ENCODE measurements around the gene MOBP.
"Not testable (repeated sequence)": the region's sequence is repeated elsewhere in the genome, so short reads cannot be mapped to it uniquely, and the experiment has no call there.

MOBP gene, protein sequence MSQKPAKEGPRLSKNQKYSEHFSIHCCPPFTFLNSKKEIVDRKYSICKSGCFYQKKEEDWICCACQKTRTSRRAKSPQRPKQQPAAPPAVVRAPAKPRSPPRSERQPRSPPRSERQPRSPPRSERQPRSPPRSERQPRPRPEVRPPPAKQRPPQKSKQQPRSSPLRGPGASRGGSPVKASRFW
- total RNA-seq, result 0.05 to 0.31 reads per million in 2 donors

DNA sequence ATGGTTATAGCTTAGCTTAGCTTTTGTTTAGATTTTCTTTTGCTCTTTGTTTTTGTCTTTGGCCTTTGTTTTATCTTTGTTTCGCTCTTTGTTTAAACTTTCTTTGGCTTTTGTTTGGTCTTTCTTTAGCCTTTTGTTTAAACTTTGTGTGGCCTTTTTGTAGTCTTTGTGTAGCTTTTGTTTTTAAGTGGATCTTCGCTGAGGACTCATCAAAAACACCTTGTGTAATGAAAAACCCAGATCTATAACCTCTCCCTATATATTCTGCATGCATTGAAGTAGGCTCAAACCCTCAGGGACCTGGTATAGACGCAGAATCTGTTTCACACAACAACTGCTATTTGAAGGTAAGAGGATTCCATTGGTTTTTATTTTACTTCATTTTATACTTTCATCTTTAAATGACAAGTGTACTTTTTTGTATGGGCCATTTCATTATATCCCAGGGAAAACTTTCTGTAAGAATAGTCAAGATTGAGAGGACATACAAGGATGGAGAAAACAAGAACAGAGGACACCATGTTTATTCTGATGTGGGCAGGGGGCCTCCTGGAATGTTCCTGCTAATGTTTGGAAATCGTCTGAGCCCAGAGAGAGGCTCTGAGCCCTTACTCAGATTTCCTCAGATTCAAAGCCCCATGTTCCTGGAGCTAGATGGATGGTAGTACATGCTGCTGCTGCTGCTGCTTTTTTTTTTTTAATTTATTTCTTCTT lies at the start of gene MOBP:
MOBP (plus strand) TSS at position 287 of the 714 bp plus-strand sequence. CDS start 34,390 bp downstream, outside the sequence.
- DNase-seq, result no peak

DNA sequence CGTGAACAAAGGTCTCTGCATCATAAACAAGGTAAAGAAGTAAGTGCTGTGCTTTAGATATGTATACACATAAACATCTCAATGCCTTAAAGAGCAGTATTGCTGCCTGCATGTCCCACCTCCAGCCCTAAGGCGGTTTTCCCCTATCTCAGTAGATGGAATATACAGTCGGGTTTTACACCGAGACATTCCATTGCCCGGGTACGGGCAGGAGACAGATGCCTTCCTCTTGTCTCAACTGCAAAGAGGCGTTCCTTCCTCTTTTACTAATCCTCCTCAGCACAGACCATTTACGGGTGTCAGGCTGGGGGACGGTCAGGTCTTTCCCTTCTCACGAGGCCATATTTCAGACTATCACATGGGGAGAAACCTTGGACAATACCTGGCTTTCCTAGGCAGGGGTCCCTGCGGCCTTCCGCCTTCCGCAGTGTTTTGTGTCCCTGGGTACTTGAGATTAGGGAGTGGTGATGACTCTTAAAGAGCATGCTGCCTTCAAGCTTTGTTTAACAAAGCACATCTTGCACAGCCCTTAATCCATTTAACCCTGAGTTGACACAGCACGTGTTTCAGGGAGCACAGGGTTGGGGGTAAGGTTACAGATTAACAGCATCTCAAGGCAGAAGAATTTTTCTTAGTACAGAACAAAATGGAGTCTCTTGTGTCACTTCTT lies 48.8 kb upstream of the MOBP start:
- DNase-seq, result not testable (repeated sequence)

DNA sequence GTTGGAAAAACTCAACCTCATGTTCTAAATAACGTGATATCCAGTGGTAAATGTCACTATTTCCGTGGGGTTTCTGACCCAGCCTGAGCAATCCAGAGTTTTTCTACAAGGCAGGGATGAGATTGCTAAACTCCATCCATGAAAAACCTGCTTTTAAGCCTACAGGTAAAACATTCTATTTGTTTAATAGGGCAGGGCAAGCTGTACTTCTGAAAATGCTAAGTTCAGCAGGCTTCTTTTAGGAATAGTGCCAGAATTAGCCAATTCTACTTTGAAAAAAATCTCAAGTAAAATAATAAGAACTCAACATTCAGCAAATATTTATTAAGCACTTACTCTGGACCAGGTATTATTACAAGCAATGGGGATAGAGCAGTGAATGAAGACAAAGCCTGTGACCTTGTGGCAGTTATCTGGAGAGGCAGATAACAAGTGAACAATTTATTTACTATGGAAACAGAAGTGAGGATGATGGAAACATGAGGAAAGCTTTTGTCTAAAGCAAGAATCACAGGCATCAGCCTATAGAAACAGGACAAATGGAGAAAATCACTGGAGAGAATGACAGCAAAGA lies 47.7 kb upstream of the MOBP start:
- DNase-seq, result no peak

DNA sequence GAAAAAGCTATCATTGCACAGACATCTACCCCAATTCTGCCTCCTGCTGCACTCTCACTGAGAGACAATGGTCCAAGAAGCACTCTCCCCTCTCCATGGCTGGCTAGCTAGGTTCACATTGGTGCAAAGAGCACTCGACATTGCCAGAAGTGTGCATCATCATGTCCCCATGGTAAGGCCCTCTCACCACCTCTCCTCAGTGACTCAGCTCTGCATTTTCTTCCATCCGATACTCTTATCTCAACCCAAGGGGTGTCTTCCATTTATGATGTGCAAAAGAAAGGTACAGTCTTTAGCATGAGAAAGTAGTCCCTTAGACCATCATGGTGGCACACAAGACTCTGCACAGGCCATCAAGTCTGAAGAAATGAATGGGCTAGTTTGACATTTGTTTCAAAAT lies 46.9 kb upstream of the MOBP start:
- no peak for DNase-seq

DNA sequence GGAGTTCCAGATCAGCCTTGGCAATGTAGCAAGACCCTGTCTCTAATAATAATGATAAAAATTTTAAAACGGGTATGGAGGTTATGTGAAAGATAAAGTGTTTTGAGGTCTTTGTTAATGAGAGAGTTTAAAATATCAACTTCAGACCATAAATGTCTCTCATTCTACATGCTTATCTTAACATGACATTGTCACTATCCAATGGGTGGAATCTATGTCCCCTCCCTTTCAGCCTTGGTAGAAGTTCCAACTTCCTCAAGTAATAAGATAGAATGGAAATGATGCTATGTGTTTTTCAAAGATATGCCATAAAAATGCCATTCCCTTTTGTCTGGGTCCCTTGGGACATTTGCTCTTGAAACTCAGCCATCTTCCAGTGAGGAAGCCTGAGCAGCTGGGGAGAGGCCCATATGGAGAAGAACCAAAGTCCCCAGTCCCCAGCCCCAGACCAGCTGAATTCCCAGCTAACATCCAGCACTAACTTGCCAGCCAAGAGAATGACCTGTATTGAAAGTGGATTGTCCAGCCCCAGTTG lies 44.0 kb upstream of the MOBP start:
- DNase-seq, result no peak

DNA sequence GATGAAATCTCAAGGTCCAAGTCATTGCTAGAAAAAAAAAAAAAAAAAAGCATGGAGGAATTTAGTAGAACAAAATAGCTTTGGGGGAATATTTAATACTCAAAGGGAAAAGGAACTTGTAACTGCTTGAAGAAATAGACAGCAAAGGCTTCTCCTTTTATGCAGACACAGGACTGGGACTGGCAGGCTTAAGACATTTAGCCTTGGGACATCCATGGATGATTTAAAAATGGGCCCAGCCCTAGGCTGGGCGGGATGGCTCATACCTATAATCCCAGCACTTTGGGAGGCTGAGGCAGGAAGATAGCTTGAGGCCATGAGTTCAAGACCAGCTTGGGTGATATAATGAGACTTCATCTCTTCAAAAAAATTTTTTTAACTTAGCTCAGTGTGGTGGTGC lies 41.2 kb upstream of the MOBP start:
- DNase-seq, result no peak

DNA sequence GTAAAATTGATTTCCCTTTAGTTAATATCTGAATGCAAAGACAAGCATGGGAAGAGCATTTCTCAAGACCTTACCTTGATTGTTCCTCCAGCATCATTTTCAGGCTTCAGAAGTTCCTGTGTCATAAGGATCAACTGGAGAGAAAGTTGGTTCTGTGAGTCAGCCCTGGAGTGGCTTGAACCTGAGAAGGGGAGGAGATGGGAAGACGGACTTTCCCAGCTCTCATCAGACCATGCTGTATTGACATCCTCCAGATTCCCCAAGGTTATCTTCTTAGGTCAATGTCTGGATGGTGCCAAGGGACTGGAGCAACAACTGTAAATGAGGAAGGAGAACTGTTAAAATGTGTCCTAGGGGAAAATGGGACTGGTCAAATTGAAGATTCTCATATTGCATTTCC lies 40.0 kb upstream of the MOBP start:
- no peak for DNase-seq

DNA sequence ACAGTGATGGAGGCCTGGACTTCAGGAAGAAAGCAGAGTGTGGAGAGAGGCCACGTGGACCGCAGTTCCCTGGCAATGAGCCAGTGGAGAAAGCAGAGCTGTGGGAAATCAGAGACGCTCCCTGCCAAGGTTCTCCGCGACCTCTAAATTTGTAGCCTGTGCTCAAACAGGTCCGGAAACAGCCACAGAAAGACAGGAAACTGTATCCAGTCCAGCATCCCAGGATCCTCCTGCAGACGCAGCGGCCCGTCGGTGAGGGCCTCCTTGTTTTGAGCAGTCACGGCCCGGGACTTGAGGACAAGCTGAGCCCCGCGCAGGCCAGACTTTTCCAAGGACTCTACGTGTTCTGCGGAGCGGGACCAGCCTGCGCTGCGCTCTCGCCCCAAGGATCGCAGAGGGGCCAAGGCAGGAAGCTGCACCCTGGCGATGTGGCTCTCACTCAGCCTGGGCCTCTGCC lies 38.7 kb upstream of the MOBP start:
- no peak for DNase-seq

DNA sequence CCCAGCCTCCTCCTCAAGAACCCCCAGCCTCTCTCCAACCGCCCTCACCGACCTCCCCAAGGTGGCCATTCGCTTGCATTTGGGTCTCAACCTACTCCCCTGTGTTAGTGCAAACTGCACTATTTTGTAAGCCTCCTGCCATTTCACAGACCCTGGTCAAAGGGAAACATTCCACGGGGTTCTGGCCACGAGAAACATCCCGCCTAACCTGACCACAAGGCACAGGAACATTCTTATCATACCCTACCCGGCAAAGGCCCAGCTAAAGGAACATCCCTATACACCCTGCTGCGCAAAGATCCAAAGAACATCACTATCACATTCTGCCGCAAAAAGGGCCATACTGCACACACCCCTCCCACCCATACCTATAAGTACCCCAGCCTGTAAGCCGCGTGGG lies 38.0 kb upstream of the MOBP start:
- DNase-seq, result no peak

DNA sequence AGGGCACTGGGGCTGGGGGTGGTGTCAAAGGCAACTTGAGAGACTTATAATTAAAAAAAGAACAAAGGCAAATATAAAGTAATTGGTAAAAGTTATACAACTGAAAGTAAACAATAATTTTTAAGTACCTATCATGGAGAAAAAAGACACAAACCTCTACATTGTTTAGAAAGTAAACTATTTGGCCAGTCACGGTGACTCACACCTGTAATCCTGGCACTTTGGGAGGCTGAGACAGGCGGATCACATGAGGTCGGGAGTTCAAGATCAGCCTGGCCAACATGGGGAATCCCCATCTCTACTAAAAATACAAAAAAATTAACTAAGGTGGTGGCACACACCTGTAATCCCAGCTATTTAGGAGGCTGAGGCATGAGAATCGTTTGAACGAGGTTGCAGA lies 35.1 kb upstream of the MOBP start:
- DNase-seq, result no peak

DNA sequence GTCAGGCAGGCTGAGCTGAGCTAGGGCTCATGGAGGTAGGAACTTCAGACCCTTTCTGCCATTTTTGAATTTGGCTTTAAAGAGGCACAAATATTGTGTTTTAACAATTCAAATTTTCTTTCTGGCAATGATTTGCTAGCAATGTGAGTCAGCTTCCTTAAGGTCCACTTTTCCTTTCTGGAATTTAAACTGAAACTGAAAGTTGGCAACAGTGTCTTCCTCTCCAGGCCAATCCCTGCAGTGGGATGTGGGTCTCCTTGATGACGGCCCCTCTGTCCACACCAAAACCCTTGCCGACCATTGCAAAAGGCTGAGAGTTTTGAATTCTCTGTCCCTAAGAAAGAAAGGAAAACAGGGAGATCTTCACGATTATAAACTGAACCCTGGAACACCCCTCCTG lies 33.8 kb upstream of the MOBP start:
- no peak for DNase-seq

DNA sequence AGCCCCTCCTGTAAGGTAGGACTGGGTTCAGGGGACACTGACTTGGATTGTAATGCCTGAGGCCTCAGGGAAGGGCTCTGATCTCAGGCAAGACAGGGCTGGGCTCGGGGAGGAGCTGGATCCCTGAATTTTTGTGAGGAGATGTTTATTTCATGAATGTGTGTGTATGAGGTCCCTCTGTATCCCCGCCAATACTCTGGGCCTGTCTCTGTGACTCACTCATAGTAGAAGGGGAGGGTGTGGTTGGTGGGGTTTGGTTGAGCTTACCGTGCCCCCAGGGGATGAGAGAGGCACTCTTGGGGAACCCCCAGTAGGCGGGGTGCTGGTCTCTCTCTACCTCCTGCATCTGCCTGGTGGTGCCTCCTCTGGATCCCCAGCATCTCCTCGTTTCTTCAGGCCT lies 32.9 kb upstream of the MOBP start:
- no peak for DNase-seq

DNA sequence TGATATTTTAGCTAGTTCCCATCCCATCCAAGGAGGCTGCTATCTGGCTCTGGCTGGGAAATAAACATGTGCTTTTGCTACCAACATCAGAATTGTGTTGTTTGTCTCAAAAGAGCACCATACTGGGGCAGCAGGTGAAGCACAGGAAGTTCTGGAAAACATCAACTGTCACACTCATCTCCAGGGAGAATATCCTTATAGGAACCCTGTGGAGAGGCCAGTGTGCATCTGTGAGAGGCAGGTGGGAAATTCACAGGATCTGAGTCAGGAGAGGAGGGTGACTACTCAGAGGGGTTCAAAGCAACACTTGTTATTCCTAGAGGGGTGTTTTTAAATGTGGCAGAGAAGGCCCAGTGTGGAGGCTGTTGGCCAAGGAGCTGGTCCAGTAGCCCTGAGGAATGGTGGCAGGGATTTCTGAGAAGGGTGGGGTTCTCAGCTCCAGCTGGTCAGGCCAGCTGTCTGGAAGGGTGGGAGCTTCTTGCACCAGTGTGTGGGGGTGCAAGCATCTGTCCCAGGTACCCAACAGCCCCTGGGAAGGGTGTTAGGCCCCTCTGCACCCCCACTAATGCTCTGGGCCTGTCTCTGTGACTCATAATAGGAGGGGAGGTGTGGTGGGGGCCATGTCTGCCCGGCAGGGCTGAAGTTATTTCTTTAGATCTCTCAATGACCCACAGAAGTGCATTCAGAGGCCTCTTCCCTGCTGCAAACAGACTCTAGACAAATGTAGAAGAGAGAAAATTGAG lies 32.3 kb upstream of the MOBP start:
- no peak for DNase-seq

DNA sequence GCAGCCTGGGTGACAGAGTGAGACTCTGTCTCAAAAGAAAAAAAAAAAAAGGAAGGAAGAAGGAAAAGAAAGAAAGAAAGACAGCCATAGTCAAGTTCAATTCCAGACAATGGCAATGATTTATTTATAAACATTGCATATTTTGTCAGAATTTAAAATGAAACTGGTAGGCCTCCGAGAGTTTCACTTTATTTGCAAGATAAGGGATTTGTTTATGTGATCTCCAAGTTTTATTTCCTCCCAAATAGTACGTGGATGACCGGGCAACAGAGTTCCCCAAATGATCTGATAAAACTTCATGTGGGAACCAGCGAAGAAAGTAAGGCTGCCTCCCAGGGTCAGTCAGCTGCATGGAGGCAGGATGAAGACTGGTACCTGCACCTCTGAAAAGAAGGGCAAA lies 28.6 kb upstream of the MOBP start:
- no peak for DNase-seq

DNA sequence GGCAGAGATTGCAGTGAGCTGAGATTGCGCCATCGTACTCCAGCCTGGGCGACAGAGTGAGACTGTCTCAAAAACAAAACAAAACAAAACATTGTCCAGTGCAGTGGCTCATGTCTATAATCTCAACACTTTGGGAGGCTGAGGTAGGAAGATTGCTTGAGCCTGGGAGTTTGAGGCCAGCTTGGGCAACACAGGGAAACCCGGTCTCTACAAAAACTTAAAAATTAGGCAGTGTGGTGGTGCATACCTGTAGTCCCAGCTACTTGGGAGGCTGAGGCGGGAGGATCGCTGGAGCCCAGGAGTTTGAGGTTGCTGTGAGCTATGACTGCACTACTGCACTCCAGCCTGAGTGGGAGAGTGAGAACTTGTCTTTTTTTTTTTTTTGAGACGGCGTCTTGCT lies 27.2 kb upstream of the MOBP start:
- no peak for DNase-seq

DNA sequence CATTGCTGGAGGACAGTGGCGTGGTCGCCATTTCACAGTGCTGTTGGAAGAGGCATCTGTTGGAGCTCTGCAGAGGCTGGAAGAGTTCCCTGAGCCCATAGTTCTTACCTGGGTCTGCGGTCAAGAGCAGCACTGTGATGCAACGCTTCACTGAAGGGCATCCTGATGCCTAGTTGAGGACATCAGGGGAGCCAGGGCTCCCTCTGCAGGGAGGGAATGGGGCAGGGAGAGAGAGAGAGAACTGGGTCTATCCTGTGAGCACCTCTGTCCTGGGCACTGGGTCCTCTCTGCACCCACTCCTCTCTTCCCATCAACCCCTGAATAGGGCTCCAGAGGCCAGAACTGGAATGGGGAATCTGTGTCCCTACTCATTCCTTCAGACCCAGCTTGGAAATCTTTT lies 23.9 kb upstream of the MOBP start:
- no peak for DNase-seq

DNA sequence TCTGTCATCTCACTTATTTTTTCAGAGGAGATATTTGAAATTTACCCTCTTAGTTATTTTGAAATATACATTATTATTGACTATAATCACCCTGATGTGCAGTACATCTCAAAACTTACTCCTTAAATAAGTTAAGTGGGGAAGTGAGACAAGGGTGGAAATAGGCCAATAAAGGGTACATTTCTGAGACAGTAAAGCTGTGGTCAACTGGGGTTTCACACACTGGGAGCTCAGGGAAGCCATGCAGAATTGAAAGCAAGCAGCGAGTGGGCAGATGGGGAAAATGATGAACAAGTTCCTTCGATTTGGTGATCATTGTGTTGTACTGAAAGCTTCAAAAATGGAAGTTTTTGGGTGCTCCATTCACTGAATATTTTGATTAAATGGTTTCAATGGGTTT lies 21.6 kb upstream of the MOBP start:
- no peak for DNase-seq

DNA sequence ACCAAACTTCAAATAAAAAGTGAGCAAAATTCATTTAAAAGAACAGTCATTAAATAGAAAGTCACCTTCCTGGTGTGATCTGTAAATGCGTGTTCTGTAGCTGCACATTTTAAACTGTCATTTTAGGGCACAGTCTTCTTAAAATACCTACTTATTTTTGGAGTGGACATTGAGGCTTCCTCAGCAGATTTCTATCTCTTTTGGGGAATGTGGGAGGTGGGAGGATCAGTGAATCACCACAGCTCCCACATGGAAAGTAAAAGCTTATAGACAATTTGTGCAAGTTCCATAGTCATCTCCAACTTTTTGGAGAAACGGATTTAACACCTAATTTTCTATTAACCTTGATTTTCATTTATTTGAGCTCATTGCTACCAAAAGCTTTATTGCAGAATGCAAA lies 21.0 kb upstream of the MOBP start:
- DNase-seq, result no peak

DNA sequence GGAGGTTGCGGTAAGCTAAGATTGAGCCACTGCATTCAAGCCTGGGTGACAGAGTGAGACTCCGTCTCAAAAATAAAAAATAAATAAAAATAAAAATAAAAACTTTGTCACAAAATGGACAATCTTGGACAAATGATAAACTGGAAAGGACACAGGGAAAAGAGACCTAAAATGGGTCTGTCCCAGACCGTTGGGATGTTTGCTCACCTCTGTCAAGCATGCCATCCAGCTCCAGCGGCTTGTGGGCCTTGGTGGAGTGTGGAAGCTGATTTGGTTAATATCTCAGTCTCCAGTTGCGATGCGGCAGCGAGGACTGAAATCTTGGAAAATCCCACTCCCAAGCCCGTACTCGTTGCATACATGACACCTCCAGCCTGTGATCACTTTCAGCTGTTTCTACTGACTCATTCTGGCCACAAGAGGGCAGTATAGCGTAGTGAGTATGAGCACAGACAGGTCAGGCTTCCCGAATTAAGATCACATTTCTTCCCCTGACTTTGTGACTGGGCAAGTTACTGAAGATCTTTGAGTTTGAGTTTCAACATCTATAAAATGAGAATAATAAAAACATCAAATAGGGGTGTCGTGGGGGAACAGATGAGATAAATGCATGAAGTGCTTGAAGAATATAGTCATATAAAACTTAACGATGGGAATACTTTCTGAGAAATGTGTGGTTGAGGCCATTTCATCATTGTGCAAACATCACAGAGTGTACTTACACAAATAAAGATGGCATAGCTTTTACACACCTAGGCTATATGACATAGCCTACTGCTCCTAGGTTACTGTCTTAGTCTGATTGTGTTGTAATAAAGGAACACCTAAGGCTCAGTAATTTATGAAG lies 19.6 kb upstream of the MOBP start:
- DNase-seq, result no peak

DNA sequence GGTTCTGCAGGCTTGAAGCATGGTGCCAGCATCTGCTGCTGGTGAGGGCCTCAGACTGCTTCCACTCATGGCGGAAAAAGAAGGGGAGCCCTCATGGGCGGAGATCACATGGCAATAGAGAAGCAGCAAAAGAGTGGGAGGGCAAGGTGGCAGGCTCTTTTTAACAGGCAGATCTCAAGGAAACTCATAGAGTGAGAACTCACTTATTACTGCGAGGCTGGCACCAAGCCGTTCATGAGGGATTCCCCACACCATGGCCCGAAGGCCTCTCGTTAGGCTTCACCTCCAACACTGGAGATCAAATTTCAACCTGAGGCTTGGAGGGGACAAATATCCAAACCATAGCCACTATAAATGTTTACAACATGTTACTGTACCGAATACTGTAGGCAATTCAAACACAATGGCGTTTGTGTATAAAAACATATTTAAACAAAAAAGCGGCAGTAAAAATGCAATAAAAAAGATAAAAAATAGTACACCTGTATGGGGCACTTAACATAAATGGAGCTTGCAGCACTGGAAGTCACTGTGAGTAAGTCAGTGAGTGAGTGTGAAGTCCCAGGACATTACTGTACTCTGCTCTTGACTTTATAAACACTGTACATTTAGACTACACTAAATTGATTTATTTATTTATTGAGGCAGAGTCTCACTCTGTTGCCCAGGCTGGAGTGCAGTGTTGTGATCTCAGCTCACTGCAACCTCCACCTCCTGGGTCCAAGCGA lies 18.8 kb upstream of the MOBP start:
- DNase-seq, result no peak

DNA sequence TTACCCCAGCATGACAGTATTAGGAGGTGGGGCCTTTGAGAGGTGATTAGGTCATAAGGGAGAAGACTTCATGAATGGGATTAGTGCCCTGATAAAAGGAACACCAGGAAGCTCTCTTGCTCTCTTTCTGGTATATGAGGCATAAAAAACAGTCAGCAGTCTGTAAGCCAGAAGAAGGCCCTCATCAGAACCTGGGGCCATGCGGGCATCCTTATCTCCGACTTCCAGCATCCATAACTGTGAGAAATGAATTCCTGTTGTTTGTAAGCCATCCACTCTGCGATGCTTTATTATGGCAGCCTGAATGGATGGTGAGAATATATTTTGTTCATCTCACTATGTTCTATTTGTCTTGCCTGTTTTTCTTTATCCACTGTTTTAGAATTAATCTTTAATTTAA lies 17.7 kb upstream of the MOBP start:
- DNase-seq, result no peak
